NCI-H1436 (cell line): ENCODE data around the gene CBX3.
"Not testable (repeated sequence)": the region's sequence is repeated elsewhere in the genome, so short reads cannot be mapped to it uniquely, and the experiment has no call there.

Source experiments
- DNase-seq: peaks from one replicate; lab custom pipeline; 2025; lab: John Stamatoyannopoulos, UW

The CBX3 gene

DNA sequence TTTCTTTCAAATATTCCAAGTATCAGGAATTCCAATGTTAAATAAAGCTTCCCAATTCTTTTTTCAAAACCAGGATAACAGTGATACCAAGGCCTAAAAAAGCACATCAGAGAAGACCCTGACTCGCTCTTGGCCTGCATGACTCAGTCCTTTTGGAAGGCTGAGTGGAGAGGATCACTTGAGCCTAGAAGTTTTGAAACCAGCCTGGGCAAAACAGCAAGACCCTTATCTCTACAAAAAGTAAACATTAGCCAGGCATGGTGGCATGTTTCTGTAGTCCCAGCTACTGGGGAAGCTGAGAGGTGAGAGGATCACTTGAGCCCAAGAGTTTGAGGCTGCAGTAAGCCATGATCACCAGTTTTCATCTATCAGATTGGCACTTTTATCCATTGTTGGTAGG, 30.9 kb upstream of the CBX3 start:
- DNase-seq: no peak

DNA sequence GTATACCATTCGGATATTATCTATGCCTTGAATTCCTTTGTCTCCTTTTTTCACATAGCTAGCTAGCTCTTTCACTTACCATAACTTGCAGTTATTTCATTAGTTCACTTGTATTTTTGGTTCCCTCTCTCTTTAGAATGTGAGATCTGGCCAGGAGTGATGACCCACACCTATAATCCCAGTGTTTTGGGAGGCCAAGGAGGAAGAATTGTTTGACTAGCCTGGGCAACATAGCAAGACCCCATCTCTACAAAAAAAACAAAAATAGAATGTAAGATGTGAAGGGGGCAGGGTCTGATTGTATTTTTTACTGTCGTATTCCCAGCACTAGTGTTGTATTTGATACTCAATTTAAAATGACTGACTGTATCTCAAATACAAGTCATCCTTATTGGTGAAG, 29.9 kb upstream of the CBX3 start:
- DNase-seq: no peak

- DNase-seq: no peak
These were observed 29.5 kb upstream of the CBX3 start for GRCh38 chr7:26172048-26172447.

- DNase-seq: not testable (repeated sequence)
These were observed 25.6 kb upstream of the CBX3 start for GRCh38 chr7:26175903-26176302.

DNA sequence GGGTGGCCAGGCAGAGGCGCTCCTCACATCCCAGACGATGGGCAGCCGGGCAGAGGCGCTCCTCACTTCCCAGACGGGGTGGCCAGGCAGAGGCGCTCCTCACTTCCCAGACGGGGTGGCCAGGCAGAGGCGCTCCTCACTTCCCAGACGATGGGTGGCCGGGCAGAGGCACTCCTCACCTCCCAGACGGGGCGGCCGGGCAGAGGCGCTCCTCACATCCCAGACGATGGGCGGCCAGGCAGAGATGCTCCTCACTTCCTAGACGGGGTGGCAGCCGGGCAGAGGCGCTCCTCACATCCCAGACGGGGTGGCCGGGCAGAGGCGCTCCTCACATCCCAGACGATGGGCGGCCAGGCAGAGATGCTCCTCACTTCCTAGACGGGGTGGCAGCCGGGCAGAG, 24.8 kb upstream of the CBX3 start:
- not testable (repeated sequence) for DNase-seq

- DNase-seq: not testable (repeated sequence)
These were observed 24.3 kb upstream of the CBX3 start for GRCh38 chr7:26177269-26177668.

GRCh38 chr7:26178272-26178960, 23.1 kb upstream of the CBX3 start:
- no peak for DNase-seq

- DNase-seq: no peak
These were observed 22.1 kb upstream of the CBX3 start for GRCh38 chr7:26179422-26179821.

- no peak for DNase-seq
These were observed 21.6 kb upstream of the CBX3 start for GRCh38 chr7:26179826-26180497.

DNA sequence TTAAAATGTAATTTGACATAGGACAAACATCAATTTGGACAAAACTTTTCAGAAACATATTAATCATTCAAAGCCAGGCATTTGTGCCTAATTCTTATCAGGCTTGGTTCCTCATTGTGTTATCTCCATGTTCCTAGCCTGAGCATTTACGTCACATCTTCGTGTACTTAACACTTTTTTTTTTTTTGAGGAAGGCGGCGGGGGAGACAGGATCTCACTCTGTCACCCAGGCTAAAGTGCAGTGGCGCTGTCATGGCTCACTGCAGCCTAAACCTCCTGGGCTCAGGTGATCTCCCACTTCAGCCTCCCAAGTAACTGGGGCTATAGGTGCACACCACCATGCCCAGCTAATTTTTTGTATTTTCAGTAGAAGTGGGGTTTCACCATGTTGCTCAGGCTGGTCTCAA, 20.8 kb upstream of the CBX3 start:
- DNase-seq: no peak

GRCh38 chr7:26181474-26182227, 19.9 kb upstream of the CBX3 start:
- no peak for DNase-seq

DNA sequence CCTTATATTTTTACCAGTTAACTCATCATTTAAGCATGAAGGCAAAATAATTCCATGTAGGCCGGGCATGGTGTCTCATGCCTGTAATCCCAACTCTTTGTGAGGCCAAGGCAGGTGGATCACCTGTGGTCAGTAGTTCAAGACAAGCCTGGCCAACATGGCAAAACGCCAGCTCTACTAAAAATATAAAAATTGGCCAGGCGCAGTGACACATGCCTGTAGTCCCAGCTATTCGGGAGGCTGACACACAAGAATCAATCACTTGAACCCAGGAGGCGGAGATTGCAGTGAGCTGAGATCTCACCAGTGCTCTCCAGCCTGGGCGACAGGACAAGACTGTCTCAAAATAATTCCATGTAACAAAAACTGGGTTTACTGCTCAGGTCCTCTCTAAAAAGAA, 19.3 kb upstream of the CBX3 start:
- DNase-seq: no peak

- DNase-seq: no peak
These were observed 18.8 kb upstream of the CBX3 start for GRCh38 chr7:26182706-26183105.

DNA sequence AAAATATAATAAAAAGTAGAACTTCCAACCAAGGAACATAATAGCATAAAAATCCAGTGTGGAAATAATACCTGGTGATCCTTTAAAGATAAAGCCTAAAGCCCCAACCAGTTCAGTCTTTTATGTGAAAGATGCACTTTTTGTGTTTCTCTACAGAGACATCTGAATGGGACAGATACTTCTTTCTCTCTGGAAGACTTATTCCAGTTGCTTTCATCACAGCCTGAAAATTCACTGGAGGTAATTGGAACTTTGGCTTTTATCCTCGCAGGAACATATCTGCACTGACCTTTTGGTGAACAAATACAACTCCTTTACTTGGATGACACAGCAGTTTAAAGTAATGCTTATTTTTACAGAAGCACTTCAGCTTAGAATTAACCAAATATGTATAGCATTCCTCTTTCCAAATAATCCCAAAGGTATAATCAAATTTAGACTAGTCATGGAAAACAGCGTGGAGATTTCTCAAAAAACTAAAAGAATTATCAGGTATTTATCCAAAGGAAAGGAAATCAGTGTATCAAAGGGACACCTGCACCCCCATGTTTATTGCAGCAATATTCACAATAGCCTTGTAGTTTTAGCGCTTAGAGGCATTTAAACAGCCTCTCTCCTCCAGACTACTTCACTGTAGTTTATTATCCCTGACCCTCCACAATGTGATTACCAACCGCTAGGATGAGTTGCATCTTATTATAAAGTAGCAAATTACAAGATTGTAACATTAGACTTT, 17.8 kb upstream of the CBX3 start:
- no peak for DNase-seq

DNA sequence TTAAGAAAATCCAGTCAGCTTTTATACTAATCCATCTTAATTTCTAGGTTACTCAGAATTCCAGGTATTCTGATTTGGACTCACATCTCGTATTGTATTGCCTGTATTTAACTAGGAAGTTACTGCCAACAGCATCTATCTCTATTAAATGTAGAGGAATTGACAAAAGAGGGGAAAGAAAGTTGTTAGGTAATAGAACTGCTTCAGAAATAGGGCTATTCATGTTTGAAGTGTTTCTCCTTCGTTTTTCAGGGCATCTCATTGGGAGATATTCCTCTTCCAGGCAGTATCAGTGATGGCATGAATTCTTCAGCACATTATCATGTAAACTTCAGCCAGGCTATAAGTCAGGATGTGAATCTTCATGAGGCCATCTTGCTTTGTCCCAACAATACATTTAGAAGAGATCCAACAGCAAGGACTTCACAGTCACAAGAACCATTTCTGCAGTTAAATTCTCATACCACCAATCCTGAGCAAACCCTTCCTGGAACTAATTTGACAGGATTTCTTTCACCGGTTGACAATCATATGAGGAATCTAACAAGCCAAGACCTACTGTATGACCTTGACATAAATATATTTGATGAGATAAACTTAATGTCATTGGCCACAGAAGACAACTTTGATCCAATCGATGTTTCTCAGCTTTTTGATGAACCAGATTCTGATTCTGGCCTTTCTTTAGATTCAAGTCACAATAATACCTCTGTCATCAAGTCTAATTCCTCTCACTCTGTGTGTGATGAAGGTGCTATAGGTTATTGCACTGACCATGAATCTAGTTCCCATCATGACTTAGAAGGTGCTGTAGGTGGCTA, 17.1 kb upstream of the CBX3 start:
- not testable (repeated sequence) for DNase-seq

GRCh38 chr7:26185131-26185843, 16.3 kb upstream of the CBX3 start:
- no peak for DNase-seq

DNA sequence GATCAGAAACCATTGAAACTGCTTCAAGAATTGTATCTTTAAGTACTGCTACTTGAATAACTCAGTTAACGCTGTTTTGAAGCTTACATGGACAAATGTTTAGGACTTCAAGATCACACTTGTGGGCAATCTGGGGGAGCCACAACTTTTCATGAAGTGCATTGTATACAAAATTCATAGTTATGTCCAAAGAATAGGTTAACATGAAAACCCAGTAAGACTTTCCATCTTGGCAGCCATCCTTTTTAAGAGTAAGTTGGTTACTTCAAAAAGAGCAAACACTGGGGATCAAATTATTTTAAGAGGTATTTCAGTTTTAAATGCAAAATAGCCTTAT, 15.7 kb upstream of the CBX3 start:
- DNase-seq: no peak

GRCh38 chr7:26186364-26187311, 14.9 kb upstream of the CBX3 start:
- DNase-seq: no peak

DNA sequence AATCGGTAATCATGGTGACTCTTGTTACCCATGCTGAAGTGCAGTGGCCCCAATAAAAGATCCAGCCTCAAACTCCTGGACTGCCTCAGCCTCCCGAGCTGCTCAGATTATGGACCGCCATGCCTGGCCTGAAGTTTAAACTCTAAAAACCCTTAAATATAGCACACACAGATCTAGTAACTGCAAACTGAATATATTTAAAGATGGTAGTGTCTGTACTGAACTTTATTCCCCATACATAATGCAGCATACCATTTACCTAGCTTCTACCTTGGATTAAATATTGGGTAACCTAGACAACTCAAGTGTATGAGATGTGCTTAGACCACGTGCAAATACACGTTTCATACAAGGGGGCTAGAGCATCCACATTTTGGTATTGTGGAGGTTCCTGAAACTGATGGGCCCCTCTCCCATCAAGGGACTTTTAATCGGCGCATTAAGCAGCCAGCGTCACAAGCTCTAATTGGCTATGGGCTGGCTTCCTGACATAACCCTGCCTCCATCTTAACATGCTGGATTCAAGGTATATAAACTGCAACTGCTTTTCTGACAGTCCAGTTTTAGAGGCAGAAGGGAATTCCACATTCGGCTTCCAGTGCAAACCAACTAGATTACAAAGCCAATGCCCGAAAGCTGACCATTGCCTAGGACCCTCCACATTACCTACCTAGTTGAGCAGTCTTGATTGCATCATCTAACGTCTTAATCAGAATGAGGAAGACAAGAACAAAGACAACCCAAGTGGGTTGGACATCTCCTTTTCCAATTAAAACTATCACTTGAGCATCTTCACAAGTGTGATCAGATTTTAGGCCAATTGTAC, 14.0 kb upstream of the CBX3 start:
- DNase-seq: no peak
